ENCODE measurements around the gene PPM1H.

PPM1H gene

GRCh38 chr12:62866451-62867082, 68.4 kb downstream of the PPM1H start:
- DNase-seq = no peak

GRCh38 chr12:62865937-62866336, 69.0 kb downstream of the PPM1H start:
- DNase-seq = no peak

GRCh38 chr12:62865065-62865464, 69.9 kb downstream of the PPM1H start:
- DNase-seq = no peak

- DNase-seq = no peak
Observed at GRCh38 chr12:62862259-62862881, 72.6 kb downstream of the PPM1H start.

- DNase-seq = no peak
Observed at GRCh38 chr12:62861586-62861985, 73.4 kb downstream of the PPM1H start.

GRCh38 chr12:62860501-62861411, 74.2 kb downstream of the PPM1H start:
- DNase-seq = no peak

- no peak for DNase-seq
Observed at GRCh38 chr12:62860020-62860419, 74.9 kb downstream of the PPM1H start.

- no peak for DNase-seq
Observed at GRCh38 chr12:62859321-62859737, 75.6 kb downstream of the PPM1H start.

GRCh38 chr12:62856454-62856853, 78.5 kb downstream of the PPM1H start:
- DNase-seq = no peak

- no peak for DNase-seq
Observed at GRCh38 chr12:62854024-62854423, 80.9 kb downstream of the PPM1H start.

GRCh38 chr12:62849398-62849797, 85.6 kb downstream of the PPM1H start:
- DNase-seq = no peak

GRCh38 chr12:62848418-62848817, 86.5 kb downstream of the PPM1H start:
- no peak for DNase-seq

GRCh38 chr12:62847709-62848108, 87.2 kb downstream of the PPM1H start:
- DNase-seq = no peak

- DNase-seq = no peak
Observed at GRCh38 chr12:62846491-62846890, 88.5 kb downstream of the PPM1H start.

GRCh38 chr12:62844915-62845314, 90.0 kb downstream of the PPM1H start:
- DNase-seq = no peak

GRCh38 chr12:62843716-62844115, 91.2 kb downstream of the PPM1H start:
- no peak for DNase-seq

- no peak for DNase-seq
Observed at GRCh38 chr12:62841846-62842245, 93.1 kb downstream of the PPM1H start.

GRCh38 chr12:62840806-62841205, 94.1 kb downstream of the PPM1H start:
- no peak for DNase-seq

- DNase-seq = no peak
Observed at GRCh38 chr12:62839869-62840660, 94.9 kb downstream of the PPM1H start.

- no peak for DNase-seq
Observed at GRCh38 chr12:62834971-62835547, 99.9 kb downstream of the PPM1H start.

GRCh38 chr12:62834406-62834805, 100.5 kb downstream of the PPM1H start:
- no peak for DNase-seq

- DNase-seq = no peak
Observed at GRCh38 chr12:62833634-62834033, 101.3 kb downstream of the PPM1H start.

GRCh38 chr12:62832558-62832957, 102.4 kb downstream of the PPM1H start:
- DNase-seq = no peak

Measured in effector CD8-positive, alpha-beta T cell (primary cell).